Tibial nerve (tissue), 4 donors: Measurements from ENCODE around the gene FAM168B.

ENCODE experiments used
- EP300 ChIP-seq, 2 donors: sonication (generic); formaldehyde crosslinking; IDR thresholded peaks; one replicate each; pipeline ENCODE4 v1.6.1; 2017; ENCODE audit warnings: antibody characterized with exemption in 2 of 2, mild to moderate bottlenecking in 1 of 2
- POLR2A ChIP-seq, 2 donors: fragments of 450-650 bp; IDR thresholded peaks; one replicate each; pipeline ENCODE4 v1.6.1; 2017; ENCODE audit warnings: antibody characterized with exemption in 2 of 2, mild to moderate bottlenecking in 2 of 2, moderate library complexity in 2 of 2
- TF ChIP-seq, protein P1 (sequence below), 5 experiments: fragments of 200-600 bp in 3 of 5; fragments of 450-650 bp in 2 of 5; sonication (generic) in 3 of 5; IDR thresholded peaks; one replicate each; pipeline ENCODE4 v1.5.1; 2016 to 2019; ENCODE audit warnings: antibody characterized with exemption in 5 of 5, mild to moderate bottlenecking in 3 of 5, moderate library complexity in 2 of 5

- TF ChIP-seq, protein P1, sequence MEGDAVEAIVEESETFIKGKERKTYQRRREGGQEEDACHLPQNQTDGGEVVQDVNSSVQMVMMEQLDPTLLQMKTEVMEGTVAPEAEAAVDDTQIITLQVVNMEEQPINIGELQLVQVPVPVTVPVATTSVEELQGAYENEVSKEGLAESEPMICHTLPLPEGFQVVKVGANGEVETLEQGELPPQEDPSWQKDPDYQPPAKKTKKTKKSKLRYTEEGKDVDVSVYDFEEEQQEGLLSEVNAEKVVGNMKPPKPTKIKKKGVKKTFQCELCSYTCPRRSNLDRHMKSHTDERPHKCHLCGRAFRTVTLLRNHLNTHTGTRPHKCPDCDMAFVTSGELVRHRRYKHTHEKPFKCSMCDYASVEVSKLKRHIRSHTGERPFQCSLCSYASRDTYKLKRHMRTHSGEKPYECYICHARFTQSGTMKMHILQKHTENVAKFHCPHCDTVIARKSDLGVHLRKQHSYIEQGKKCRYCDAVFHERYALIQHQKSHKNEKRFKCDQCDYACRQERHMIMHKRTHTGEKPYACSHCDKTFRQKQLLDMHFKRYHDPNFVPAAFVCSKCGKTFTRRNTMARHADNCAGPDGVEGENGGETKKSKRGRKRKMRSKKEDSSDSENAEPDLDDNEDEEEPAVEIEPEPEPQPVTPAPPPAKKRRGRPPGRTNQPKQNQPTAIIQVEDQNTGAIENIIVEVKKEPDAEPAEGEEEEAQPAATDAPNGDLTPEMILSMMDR (IDR thresholded peaks at IDR 0.05): no peak
- TF ChIP-seq POLR2A (IDR thresholded peaks at IDR 0.05) (no peak), EP300 (IDR thresholded peaks at IDR 0.05) (no peak)
Measured at GRCh38 chr2:131030478-131030971, 62.7 kb downstream of the FAM168B start.
